MCF 10A (cell line): ENCODE measurements around the gene BGN. TPM values are rescaled to one million over a fixed set of nuclear protein-coding genes. Genes with fewer than 3 reads are reported as not detected.

Experiments
- BruUV-seq: library from RNA; stranded (reverse); fragments of 400-500 nt; replicated peaks from 2 replicates; lab custom pipeline; 2021; lab: Mats Ljungman, UMichigan
- CTCF ChIA-PET: fragments of 300-600 bp; sonication (Branson Sonifier 250); formaldehyde crosslinking; extraction: SDS; loops from one replicate; lab custom pipeline; 2021; ENCODE audit warnings: antibody characterized with exemption, inconsistent platforms; lab: Yijun Ruan, JAX
- POLR2A ChIA-PET: fragments of 300-600, 350-650 bp; sonication (Branson Sonifier 250); formaldehyde crosslinking; extraction: SDS; loops from one replicate; lab custom pipeline; 2020; ENCODE audit warnings: antibody characterized with exemption, inconsistent platforms; lab: Yijun Ruan, JAX
- DNase-seq: peaks from one replicate; pipeline ENCODE4 v3.0.0-alpha.2; 2018; ENCODE audit not compliant: unreplicated experiment
- H3K27ac Mint-ChIP-seq: one replicate; pipeline ENCODE4 v1.8.0; 2022; ENCODE audit warnings: mild to moderate bottlenecking, low read depth, mixed read lengths; ENCODE audit not compliant: unreplicated experiment
- H3K27me3 Mint-ChIP-seq: one replicate; pipeline ENCODE4 v1.8.0; 2022; ENCODE audit warnings: mixed read lengths; ENCODE audit not compliant: insufficient read depth, unreplicated experiment
- H3K36me3 Mint-ChIP-seq: one replicate; pipeline ENCODE4 v1.8.0; 2022; ENCODE audit warnings: mild to moderate bottlenecking, moderate library complexity, mixed read lengths; ENCODE audit not compliant: insufficient read depth, unreplicated experiment
- H3K4me1 Mint-ChIP-seq: one replicate; pipeline ENCODE4 v1.8.0; 2022; ENCODE audit warnings: mixed read lengths; ENCODE audit not compliant: insufficient read depth, unreplicated experiment
- H3K4me3 Mint-ChIP-seq: one replicate; pipeline ENCODE4 v1.8.0; 2022; ENCODE audit warnings: mild to moderate bottlenecking, moderate library complexity, mixed read lengths; ENCODE audit not compliant: unreplicated experiment
- H3K9me3 Mint-ChIP-seq: one replicate; pipeline ENCODE4 v1.8.0; 2022; ENCODE audit warnings: mixed read lengths; ENCODE audit not compliant: unreplicated experiment
- CTCF ChIP-seq: fragments of 200-600 bp; IDR thresholded peaks from one replicate; pipeline ENCODE4 v1.8.0; 2022; ENCODE audit warnings: antibody characterized with exemption, mild to moderate bottlenecking; ENCODE audit not compliant: unreplicated experiment
- intact Hi-C: fragments of 100-400 bp; cut with micrococcal nuclease; formaldehyde crosslinking; loops from 2 replicates; pipeline ENCODE4 v1.14.1; 2022
- total RNA-seq: library from RNA; stranded (reverse); gene quantifications from 2 replicates; pipeline ENCODE4 v1.2.3, GENCODE V29; 2022

BGN gene
- total RNA-seq, 1 experiment from 2014 or later, result 1.3 TPM

GRCh38 chrX:153449368-153450113 lies 45.2 kb upstream of the BGN start:
- CTCF ChIA-PET, result no interaction called here
- intact Hi-C loops, result no loop called here

GRCh38 chrX:153450114-153450948 lies 44.4 kb upstream of the BGN start:
- DNase-seq, result no peak
- H3K36me3 Mint-ChIP-seq, result peaks cover 8% of the 10 kb centered on the region
- no peaks in the 10 kb centered on the region for H3K9me3 Mint-ChIP-seq
- TF ChIP-seq CTCF, result no peak
- H3K27ac Mint-ChIP-seq, result no peak overlapping the region
- CTCF ChIA-PET, result interaction anchor here (1.5 kb wide), 1 partner anchor 11 kb away, joined by 5 read pairs; no protein-coding TSS in a partner anchor
- no peaks in the 10 kb centered on the region for H3K4me1 Mint-ChIP-seq
- no peaks in the 10 kb centered on the region for H3K27me3 Mint-ChIP-seq
- POLR2A ChIA-PET, result no interaction called here
- no peak overlapping the region for H3K4me3 Mint-ChIP-seq
- intact Hi-C loops, result no loop called here
- BruUV-seq, result no TSS peak

More at GRCh38 chrX:153449368-153450113, 45.2 kb upstream of the BGN start:
- Mint-ChIP-seq H3K27me3 (no peaks in the 10 kb centered on the region), H3K4me3 (no peak overlapping the region), H3K4me1 (no peaks in the 10 kb centered on the region), H3K36me3 (peaks cover 8% of the 10 kb centered on the region), H3K9me3 (no peaks in the 10 kb centered on the region), H3K27ac (no peak overlapping the region)
- POLR2A ChIA-PET, result no interaction called here
- no peak for TF ChIP-seq CTCF
- no peak for DNase-seq
- no TSS peak for BruUV-seq

- no peaks in the 10 kb centered on the region for H3K9me3 Mint-ChIP-seq
- intact Hi-C loops, result no loop called here
- no peak overlapping the region for H3K4me3 Mint-ChIP-seq
- H3K27ac Mint-ChIP-seq, result no peak overlapping the region
- no peak for TF ChIP-seq CTCF
- no peak for DNase-seq
- no peaks in the 10 kb centered on the region for H3K27me3 Mint-ChIP-seq
- no TSS peak for BruUV-seq
- H3K4me1 Mint-ChIP-seq, result no peaks in the 10 kb centered on the region
- ChIA-PET POLR2A (no interaction called here), CTCF (interaction anchor here (1.5 kb wide), 1 partner anchor 10 kb away, joined by 5 read pairs; no protein-coding TSS in a partner anchor)
- H3K36me3 Mint-ChIP-seq, result peaks cover 8% of the 10 kb centered on the region
Measured at GRCh38 chrX:153450949-153451277, 43.9 kb upstream of the BGN start.

GRCh38 chrX:153454901-153455550 lies 39.8 kb upstream of the BGN start:
- no peak for TF ChIP-seq CTCF
- H3K4me3 Mint-ChIP-seq, result no peak overlapping the region
- no TSS peak for BruUV-seq
- CTCF ChIA-PET, result no interaction called here
- H3K27me3 Mint-ChIP-seq, result no peaks in the 10 kb centered on the region
- H3K27ac Mint-ChIP-seq, result no peak overlapping the region
- POLR2A ChIA-PET, result no interaction called here
- no peak for DNase-seq
- no peaks in the 10 kb centered on the region for H3K9me3 Mint-ChIP-seq
- intact Hi-C loops, result no loop called here
- H3K36me3 Mint-ChIP-seq, result peaks cover 19% of the 10 kb centered on the region
- no peaks in the 10 kb centered on the region for H3K4me1 Mint-ChIP-seq
